ENCODE measurements around the gene LRCOL1. TPM values are rescaled to one million over a fixed set of nuclear protein-coding genes. Genes with fewer than 3 reads are reported as not detected.
A peak's percentile ranks its signal among the peaks of the same experiment; 100 is the strongest.
"Not testable (repeated sequence)": the region's sequence is repeated elsewhere in the genome, so short reads cannot be mapped to it uniquely, and the experiment has no call there.

Gene LRCOL1
- total RNA-seq, 1 donor from 2014 or later: not detected

DNA sequence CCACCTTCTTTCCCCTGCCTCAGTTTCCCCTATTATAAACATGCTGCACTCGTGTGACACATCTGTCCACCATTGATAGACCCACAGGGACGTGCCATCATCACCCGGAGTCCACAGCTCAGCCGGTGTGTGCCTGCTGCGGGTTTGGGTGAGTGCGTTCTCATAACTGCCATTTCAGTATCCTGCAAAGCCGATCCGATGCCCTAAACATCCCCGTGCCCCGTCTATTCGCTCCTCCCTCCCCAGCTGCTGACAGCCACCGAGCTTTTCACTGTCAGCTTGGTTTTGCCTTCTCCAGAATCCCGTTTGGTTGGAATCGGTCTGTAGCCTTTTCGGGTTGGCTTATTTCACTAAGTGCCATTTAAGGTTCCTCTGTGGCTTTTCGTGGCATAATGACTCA lies 3.9 kb downstream of the LRCOL1 start:
- DNase-seq (ENCODE audit: missing footprints): no peak

GRCh38 chr12:132605892-132606291 lies 4.5 kb downstream of the LRCOL1 start:
- DNase-seq (ENCODE audit: missing footprints) (no peak), ATAC-seq (no peak)
- intact Hi-C loops (cut with DNase I): no loop called here

More for the DNA sequence above, 3.9 kb downstream of the LRCOL1 start:
- intact Hi-C loops (cut with DNase I): no loop called here
- ATAC-seq: no peak

- intact Hi-C loops (cut with DNase I): no loop called here
- no peak for DNase-seq (ENCODE audit: missing footprints)
Observed at GRCh38 chr12:132604668-132605441, 5.5 kb downstream of the LRCOL1 start.

GRCh38 chr12:132604151-132604618 lies 6.2 kb downstream of the LRCOL1 start:
- ATAC-seq: peak; percentile 41
- intact Hi-C loops (cut with DNase I): no loop called here
- no peak for DNase-seq (ENCODE audit: missing footprints)

More at GRCh38 chr12:132604668-132605441, 5.5 kb downstream of the LRCOL1 start:
- ATAC-seq: no peak

- DNase-seq (ENCODE audit: missing footprints) (no peak), ATAC-seq (no peak)
- intact Hi-C loops (cut with DNase I): no loop called here
Observed at GRCh38 chr12:132603240-132604150, 6.9 kb downstream of the LRCOL1 start.

DNA sequence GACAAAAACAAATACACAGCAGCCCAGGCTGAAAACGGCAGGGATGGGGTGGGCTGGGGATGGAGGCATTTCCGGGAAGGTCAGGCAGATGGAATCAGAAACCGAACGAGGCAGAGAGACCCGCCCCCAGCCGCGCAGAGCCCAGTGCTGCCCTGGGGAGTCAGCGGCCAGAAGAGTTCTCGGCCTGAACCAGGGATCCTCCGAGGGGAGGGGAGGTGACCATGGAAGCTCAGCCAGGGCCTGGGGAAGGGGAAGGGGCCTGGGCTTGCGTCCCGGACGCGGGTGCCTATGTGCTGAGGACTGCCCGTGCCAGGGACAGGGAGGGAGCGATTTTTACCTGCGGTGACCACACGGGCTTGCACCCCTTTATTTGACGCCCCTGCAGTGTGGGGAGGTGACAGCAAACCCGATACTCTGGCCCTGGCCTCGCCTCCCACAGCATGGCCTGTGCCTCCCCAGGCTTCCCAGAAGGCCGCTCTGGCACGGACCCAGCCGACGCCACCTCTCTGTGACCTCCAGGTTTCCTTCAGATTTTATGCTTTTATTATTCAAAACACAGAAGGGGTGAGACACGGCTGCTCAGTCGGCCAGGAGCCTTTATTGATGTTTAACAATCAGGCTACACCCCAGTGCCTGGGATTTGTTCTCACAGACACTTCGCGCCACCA lies 7.7 kb downstream of the LRCOL1 start:
- DNase-seq (ENCODE audit: missing footprints): no peak
- ATAC-seq: no peak
- intact Hi-C loops (cut with DNase I): no loop called here

DNA sequence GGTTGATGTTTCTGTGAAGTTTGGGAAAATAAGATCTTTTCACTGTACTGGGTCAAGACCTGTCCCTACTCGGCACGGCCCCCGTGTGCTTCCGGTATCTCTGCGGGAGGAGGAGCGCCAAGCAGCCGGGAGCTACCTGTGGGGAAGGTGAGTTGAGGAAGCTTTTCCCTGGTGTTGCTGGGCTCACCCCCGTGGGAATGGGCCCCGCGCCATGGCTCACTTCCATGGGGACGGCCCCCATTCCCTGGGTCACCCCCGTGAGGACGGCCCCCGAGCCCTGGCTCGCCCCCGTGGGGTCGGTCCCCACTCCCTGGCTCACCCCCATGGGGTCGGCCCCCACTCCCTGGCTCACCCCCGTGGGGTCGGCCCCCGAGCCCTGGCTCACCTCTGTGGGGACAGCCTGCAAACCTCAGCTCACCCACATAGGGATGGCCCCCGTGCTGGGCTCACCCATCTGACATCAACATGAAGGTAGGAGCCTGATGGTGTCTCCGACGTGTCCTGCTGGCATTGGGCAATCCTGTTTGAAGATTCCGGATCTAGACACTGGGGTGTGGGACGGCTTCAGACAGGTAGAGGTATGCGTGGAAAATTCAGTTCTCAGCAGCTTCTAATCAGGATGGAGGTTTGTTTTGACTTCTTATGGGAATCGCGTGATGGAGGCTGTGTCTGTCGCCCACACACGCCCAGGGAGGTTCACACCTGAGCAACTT lies 9.1 kb downstream of the LRCOL1 start:
- ATAC-seq (no peak), DNase-seq (ENCODE audit: missing footprints) (no peak)
- intact Hi-C loops (cut with DNase I): no loop called here

- DNase-seq (ENCODE audit: missing footprints) (peak; percentile 86), ATAC-seq (peak; percentile 78)
- intact Hi-C loops (cut with DNase I): no loop called here
Observed at GRCh38 chr12:132600048-132601032, 10.0 kb downstream of the LRCOL1 start.

- intact Hi-C loops (cut with DNase I); ATAC-seq: not testable (repeated sequence)
Observed at GRCh38 chr12:132599502-132599901, 10.9 kb downstream of the LRCOL1 start.

DNA sequence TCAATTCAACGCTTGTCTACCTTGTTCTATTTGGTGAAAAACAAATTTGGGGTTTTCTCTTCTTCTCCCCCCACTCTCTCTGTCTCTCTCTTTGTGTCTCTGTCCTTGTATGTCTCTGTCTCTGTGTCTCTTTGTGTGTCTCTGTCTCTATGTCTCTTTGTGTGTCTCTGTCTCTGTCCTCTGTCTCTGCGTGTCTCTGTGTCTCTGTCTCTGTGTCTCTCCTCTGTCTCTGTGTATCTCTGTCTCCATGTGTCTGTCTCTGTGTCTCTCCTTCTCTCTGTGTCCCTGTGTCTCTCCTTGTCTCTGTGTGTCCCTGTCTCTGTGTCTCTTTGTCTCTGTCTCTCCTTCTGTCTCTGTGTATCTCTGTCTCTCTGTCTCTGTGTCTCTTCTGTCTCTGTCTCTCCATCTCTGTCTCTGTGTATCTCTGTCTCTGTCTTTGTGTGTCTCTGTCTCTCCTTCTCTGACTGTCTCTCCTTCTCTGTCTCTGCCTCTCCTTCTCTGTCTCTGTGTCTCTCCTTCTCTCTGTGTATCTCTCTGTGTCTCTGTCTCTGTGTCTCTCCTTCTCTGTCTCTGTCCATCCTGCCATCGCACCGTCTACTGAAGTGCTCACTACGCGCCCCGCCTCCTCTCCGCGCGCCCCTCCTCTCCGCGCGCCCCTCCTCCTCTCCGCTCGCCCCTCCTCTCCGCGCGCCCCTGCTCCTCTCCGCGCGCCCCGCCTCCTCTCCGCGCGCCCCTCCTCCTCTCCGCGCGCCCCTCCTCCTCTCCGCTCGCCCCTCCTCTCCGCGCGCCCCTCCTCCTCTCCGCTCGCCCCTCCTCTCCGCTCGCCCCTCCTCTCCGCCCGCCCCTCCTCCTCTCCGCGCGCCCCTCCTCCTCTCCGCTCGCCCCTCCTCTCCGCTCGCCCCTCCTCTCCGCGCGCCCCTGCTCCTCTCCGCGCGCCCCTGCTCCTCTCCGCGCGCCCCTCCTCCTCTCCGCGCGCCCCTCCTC lies 12.8 kb downstream of the LRCOL1 start:
- DNase-seq (ENCODE audit: missing footprints) (peak; percentile 70), ATAC-seq (peak; percentile 34)
- intact Hi-C loops (cut with DNase I): no loop called here

More at GRCh38 chr12:132599502-132599901, 10.9 kb downstream of the LRCOL1 start:
- peak; percentile 15 for DNase-seq (ENCODE audit: missing footprints)

- DNase-seq (ENCODE audit: missing footprints) (peak; percentile 43), ATAC-seq (no peak)
- intact Hi-C loops (cut with DNase I): no loop called here
Observed at GRCh38 chr12:132596016-132596415, 14.4 kb downstream of the LRCOL1 start.

- DNase-seq (ENCODE audit: missing footprints) (peak; percentile 45), ATAC-seq (no peak)
- intact Hi-C loops (cut with DNase I): no loop called here
Observed at GRCh38 chr12:132595183-132595582, 15.2 kb downstream of the LRCOL1 start.

DNA sequence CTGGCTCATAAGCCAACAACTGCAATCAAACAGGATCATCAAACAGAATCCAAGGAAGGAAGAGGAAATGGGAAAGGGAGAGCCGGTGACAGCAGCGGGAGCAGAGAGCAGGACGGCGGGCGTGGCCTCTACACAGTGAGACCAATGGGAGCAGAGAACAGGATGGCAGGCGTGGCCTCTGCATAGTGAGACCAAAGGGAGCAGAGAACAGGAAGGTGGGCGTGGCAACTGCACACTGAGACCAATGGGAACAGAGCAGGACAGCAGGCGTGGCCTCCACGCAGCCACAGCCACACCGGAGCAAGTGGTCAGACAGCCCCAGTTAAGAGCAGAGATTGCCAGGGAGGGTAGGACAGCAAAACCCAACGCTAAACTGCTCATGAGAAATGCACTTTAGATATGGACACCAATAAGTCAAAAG lies 16.4 kb downstream of the LRCOL1 start:
- intact Hi-C loops (cut with DNase I): no loop called here
- peak; percentile 88 for DNase-seq (ENCODE audit: missing footprints)
- ATAC-seq: peak; percentile 96

- no peak for ATAC-seq
- intact Hi-C loops (cut with DNase I): no loop called here
- peak; percentile 43 for DNase-seq (ENCODE audit: missing footprints)
Observed at GRCh38 chr12:132593521-132593920, 16.9 kb downstream of the LRCOL1 start.

DNA sequence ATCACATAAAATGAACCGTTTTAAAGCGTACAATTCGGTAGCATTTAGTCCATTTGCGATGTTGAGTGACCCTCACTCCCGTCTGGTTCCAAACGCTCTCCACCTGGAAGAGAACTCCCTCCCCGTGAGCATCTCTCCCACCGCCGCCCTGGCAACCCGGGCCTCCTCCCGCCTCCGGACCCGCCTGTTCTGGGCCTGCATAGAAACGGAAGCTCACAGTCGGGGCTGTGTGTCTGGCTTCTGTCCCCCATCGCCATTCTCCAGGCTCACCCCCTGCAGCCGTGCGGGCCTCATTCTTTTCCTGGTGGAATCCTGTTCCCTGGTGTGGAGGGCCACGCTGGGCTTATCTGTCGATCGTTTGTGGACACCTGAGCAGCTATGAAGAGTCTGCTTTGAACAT lies 17.3 kb downstream of the LRCOL1 start:
- intact Hi-C loops (cut with DNase I): no loop called here
- DNase-seq (ENCODE audit: missing footprints) (peak; percentile 37), ATAC-seq (no peak)

- ATAC-seq (no peak), DNase-seq (ENCODE audit: missing footprints) (peak; percentile 37)
- intact Hi-C loops (cut with DNase I): no loop called here
Observed at GRCh38 chr12:132592282-132592970, 18.0 kb downstream of the LRCOL1 start.
